HPDE6-E6E7 (cell line): ENCODE results near the gene CDKN2B-AS1.

Experiments used
- DNase-seq: peaks from one replicate; pipeline ENCODE4 v3.0.0; 2011; ENCODE audit warnings: missing footprints; ENCODE audit errors: extremely low spot score

CDKN2B-AS1 gene

DNA sequence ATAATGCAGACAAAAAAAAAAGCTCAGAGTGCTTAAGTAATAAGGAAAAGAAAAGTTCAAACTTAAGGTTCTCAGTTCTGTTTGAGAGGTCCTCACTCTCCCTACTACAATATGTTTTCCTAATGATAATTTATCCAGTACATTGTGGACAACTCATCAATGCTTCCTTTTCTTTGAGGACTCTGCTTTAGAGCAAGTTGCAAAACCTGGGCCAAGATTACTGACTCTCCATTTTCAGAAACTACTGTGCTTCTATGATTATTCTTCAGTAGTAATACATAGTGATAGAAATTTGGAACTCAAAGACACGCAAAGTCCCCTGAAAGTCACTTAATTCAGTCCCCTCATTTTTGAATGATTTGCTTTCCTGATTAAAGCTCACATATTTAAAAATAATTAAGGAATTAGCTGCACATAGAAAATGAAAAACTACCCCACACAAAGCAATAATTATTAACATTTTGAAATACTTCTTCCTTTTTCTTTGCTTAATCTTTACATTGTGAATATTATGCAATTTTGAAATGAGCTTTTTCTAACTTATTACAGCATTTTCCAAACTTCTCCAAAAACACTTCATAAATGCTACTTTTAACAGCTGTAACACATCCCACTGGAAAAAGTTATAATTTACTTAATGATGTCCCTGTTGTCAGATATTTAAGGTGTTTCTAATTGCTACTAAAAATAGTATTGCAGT is 11.6 kb upstream of the CDKN2B-AS1 start:
- DNase-seq, result no peak

DNA sequence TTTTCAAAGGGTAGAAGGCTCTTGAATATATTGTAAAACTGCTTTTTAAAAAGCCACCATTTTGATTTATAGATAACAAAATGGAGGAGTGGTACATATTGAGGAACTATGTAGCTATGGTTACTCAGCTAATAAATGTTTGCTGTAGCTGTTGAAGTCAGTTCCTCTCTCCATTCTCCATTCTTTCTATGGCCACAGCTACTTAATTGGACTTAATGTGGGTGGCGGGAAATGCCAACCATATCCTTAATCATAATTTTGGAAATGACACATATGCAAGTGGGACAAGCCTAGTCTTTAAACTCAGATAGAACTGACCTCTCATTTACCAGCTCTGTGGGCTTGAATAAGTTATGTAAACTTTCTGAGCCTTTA is 11.0 kb upstream of the CDKN2B-AS1 start:
- no peak for DNase-seq

DNA sequence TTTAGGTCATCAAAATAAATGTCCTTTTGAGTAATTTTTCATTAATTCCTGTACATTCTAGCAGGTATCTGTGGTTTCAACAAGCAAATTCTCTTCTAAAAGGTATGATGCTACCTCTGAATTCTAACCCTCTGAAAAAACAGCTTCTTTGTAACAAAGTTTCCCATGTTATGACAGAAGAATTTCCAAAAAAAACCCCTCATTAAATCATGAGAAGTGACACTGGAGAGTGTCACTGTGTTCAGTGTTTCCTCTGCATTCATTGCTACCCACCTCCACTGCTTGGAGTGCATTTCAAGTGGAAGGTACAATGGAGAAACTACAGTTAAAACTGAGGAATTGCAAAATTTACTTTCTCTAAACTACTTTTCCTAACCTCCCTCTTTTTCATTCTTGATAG is 10.5 kb upstream of the CDKN2B-AS1 start:
- DNase-seq, result no peak

GRCh38 chr9:21985964-21986667 is 8.5 kb upstream of the CDKN2B-AS1 start:
- no peak for DNase-seq

DNA sequence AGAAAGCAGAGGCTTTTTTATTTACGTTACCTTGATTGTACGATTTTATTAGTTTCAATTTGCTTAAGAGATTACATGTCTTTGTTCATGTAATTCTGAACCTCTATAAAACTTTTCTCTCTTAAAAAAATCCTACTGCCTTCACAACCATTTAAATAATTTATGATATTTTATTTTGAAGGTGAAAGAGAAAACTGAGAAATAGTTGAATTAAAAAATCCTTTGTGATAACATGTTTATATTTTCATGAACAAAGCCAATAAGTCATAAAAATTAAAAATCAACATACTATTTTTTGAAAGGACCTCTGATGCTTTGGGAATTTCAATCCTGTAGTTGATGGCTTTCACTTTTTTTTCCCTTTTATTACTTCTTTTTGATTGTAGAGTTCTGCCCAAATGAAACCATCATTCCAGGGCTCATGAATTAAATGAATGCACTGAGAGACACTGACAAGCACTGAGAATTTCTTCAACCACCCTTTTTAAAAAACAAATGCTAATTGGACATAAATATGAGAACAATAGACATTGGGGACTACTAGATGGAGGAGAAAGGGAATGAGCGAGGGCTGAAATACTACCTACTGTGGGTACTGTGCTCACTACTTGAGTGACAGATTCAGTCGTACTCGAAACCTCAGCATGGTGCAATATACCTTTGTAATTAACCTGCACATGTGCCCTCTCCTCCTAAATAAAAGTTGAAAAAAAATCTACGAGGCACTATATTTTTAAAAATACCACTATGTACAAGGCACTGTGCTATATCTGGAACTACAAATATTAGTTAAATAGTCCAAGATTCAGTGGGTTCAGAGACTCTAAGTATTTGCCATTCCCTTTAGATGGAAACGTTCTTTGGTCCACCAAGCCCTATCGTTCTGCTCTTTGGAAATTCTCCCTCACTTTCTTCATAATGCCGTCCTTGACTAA is 6.3 kb upstream of the CDKN2B-AS1 start:
- DNase-seq, result no peak

- no peak for DNase-seq
These were observed 5.0 kb upstream of the CDKN2B-AS1 start for GRCh38 chr9:21989440-21990189.

DNA sequence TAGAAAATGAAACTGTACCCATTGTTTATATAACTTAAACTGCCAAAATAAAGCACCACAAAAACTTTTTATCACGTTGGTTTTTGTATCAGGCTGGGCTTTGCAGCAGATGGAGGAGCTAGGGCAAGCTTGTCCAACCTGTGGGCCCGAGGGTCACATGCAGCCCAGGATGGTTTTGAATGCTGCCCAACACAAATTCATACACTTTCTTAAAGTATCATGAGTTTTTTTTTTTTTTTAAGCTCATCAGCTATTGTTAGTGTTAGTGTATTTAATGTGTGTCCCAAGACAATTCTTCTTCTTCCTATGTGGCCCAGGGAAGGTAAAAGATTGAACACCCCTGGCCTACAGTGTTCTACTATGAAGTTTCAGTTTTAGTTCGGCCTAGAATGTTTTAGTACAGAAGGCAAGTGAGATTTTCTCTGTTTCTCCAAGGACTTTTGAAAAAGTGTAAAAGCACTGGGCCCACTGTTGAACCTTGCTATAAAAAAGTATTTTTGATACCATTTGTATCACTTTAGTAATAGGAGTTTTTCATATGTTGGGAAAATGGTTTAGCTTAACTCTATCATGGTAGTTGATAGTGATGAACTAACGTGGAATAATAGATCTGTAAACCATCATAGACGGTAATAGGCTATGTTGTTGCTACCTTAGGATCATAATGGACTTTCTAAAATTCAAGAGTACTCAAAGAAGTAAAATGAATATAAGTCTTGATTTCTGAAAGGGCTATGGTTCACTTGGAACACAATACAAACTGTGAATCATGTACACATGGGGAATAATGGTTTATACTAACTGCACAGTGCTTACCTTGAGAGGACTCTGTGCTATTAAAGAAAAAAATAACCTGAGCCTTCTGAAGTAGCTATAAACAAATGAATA is 3.3 kb upstream of the CDKN2B-AS1 start:
- no peak for DNase-seq

DNA sequence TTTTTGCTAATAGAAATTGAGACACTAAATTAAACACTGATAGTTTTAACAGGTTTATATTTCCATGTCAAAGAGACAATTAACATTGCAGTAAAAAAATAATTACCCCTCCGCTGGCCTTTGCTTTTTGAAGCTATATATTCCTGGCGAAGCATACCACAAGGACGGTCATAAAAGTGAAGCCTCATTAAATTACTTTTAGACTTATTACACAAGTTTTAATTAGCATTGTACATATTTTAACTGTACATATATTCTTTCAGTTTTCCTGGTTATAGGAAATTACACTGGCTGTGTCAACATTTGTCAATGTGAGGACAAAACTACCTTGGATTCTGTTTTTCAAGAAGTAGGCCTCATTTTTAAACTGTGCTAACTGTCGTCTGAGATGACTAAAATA is 1.6 kb upstream of the CDKN2B-AS1 start:
- no peak for DNase-seq

DNA sequence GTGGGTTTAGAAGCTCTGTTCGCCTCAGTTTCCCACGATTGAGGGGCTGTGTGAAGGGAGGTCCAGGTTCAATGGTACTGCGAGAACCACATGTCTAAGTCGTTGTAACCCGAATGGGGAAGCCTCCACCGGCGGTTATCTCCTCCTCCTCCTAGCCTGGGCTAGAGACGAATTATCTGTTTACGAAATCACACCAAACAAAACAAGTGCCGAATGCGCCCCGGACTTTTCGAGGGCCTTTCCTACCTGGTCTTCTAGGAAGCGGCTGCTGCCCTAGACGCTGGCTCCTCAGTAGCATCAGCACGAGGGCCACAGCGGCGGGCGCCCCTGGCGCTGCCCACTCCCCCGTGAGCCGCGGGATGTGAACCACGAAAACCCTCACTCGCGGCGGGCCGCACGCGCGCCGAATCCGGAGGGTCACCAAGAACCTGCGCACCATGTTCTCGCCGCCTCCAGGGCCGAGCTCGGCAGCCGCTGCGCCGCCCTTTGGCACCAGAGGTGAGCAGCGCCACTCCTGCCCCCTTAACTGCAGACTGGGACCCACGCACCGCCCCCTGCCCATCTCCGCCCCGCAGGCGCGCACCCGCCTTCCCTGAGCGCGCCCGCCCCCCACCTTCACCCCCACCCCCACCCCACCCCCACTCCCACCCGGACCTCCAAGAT is 567 bp upstream of the CDKN2B-AS1 start, which contains the start of gene CDKN2A:
CDKN2A (minus strand) TSS at position 500 of the 663 bp plus-strand sequence.
- DNase-seq, result no peak

DNA sequence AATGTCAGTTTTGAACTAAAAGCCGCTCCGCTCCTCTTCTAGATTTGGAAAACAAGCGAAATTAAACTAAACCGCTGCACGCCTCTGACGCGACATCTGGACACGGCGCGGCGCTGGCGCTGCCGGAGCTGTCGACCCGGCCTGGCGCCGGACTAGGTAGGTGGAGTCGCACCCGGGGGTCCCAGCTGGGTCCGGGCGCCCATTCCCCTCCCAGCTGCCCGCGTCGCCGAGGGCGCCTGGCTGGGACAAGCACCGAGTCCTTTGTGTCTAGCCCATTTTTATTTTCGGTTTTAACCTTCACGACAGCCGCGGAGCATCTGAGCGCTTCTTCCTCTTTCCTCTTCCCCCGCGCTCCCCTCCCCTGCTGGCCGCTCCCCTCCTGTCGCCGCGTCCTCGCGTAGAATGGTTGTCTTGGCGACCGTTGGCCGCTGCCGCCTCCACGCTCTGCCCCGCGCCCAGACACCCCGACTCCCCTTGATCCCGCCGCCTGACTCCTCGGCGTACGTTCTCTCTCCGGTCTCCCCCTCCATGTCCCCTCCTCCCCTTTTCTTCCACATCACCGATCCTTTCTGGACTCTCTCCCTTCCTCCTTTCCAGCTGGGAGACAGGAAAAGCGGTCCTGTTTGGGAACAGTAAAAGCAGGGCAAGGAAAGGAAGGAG is 545 bp downstream of the CDKN2B-AS1 start:
- no peak for DNase-seq

GRCh38 chr9:21995666-21996398 is 1.2 kb downstream of the CDKN2B-AS1 start:
- DNase-seq, result no peak

- DNase-seq, result no peak
These were observed 1.8 kb downstream of the CDKN2B-AS1 start for GRCh38 chr9:21996438-21996837.

- DNase-seq, result no peak
These were observed 2.3 kb downstream of the CDKN2B-AS1 start for GRCh38 chr9:21996858-21997257.

- no peak for DNase-seq
These were observed 2.9 kb downstream of the CDKN2B-AS1 start for GRCh38 chr9:21997480-21997879.

DNA sequence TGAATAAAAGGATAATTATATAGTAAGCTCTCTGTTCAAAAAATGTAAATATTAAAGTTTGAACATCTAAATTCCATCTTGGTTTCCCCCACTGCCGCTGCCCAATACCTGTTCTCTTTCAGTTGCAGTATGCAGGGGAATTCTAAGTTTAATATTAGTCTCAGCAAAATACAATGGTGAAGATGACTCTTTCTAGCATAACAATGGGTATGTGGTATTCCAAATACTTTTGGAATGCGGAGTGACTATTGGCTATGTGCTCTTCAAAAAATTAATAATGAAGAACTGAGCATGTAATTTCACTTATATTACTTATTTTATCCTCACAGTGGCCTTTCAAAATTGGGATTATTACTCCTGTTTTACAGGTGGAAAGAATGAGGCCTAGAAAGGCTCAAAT is 3.4 kb downstream of the CDKN2B-AS1 start:
- no peak for DNase-seq

- DNase-seq, result no peak
These were observed 7.4 kb downstream of the CDKN2B-AS1 start for GRCh38 chr9:22002038-22002437.

- DNase-seq, result no peak
These were observed 10.6 kb downstream of the CDKN2B-AS1 start for GRCh38 chr9:22005021-22005701.
